Measurements from ENCODE around the gene LPP. TPM values are rescaled to one million over a fixed set of nuclear protein-coding genes. Genes with fewer than 3 reads are reported as not detected.

Gene LPP
- total RNA-seq, 4 donors from 2014 or later: 207 to 592 (median 406) TPM

GRCh38 chr3:188797045-188797444 is 643.1 kb downstream of the LPP start:
- H3K27me3 ChIP-seq: no peaks in the 10 kb centered on the region
- no peak for DNase-seq
- intact Hi-C loops (cut with DNase I; ENCODE audit: low total_unique reads) (no loop called here), in situ Hi-C loops (cut with MboI; ENCODE audit: low pct_ligation_motif_present in 1 of 4, low pct_unique_long_range_greater_than_20kb in 1 of 4, low sequenced_read_pairs in 3 of 4) (no loop called here)
- no peak overlapping the region for H3K4me3 ChIP-seq
- no peaks in the 10 kb centered on the region for H3K9me3 ChIP-seq
- peaks cover 0 to 37% (median 6%) of the 10 kb centered on the region in 4 donors for H3K4me1 ChIP-seq
- TF ChIP-seq POLR2AphosphoS5 (IDR thresholded peaks at IDR 0.05): no peak
- TF ChIP-seq CTCF (IDR thresholded peaks at IDR 0.05): no peak
- no peak for TF ChIP-seq EP300 (IDR thresholded peaks at IDR 0.05; ENCODE audit: low read depth)
- no peak for TF ChIP-seq POLR2A (IDR thresholded peaks at IDR 0.05)
- H3K36me3 ChIP-seq: no peaks in the 10 kb centered on the region
- WGBS, 2 donors (ENCODE audit: low coverage in 1 of 2): 45% methylated on average over 3 of the region's 3 CpGs; no CpG with 5 or more reads in 1 of the 2 donors
- H3K27ac ChIP-seq: peak overlapping the region in 3 of 4 donors; percentile 22 to 48 (median 48)

GRCh38 chr3:188798556-188799145 is 644.7 kb downstream of the LPP start:
- Histone ChIP-seq H3K27ac (peak overlapping the region in 3 of 4 donors; percentile 10 to 38 (median 31)), H3K36me3 (no peaks in the 10 kb centered on the region), H3K27me3 (no peaks in the 10 kb centered on the region), H3K9me3 (no peaks in the 10 kb centered on the region), H3K4me1 (peaks cover 0 to 37% (median 12%) of the 10 kb centered on the region in 4 donors), H3K4me3 (no peak overlapping the region)
- WGBS, 2 donors (ENCODE audit: low coverage in 1 of 2): 67 to 73% methylated on average over 4 to 5 of the region's 5 CpGs
- TF ChIP-seq EP300 (IDR thresholded peaks at IDR 0.05; ENCODE audit: low read depth): no peak
- no peak for TF ChIP-seq CTCF (IDR thresholded peaks at IDR 0.05)
- TF ChIP-seq POLR2A (IDR thresholded peaks at IDR 0.05): no peak
- no peak for TF ChIP-seq POLR2AphosphoS5 (IDR thresholded peaks at IDR 0.05)
- in situ Hi-C loops (cut with MboI; ENCODE audit: low pct_ligation_motif_present in 1 of 4, low pct_unique_long_range_greater_than_20kb in 1 of 4, low sequenced_read_pairs in 3 of 4): no loop called here
- intact Hi-C loops (cut with DNase I; ENCODE audit: low total_unique reads): no loop called here
- no peak for DNase-seq

- Histone ChIP-seq H3K27me3 (no peaks in the 10 kb centered on the region), H3K4me3 (no peak overlapping the region), H3K36me3 (no peaks in the 10 kb centered on the region), H3K9me3 (peaks cover 0 to 2% of the 10 kb centered on the region in 2 donors), H3K4me1 (peaks cover 0 to 38% (median 15%) of the 10 kb centered on the region in 4 donors), H3K27ac (no peak overlapping the region)
- TF ChIP-seq CTCF (IDR thresholded peaks at IDR 0.05): no peak
- TF ChIP-seq POLR2AphosphoS5 (IDR thresholded peaks at IDR 0.05): no peak
- no peak for TF ChIP-seq EP300 (IDR thresholded peaks at IDR 0.05; ENCODE audit: low read depth)
- WGBS, 2 donors (ENCODE audit: low coverage in 1 of 2): 91 to 100% methylated on average over 3 to 4 of the region's 4 CpGs
- no peak for DNase-seq
- in situ Hi-C loops (cut with MboI; ENCODE audit: low pct_ligation_motif_present in 1 of 4, low pct_unique_long_range_greater_than_20kb in 1 of 4, low sequenced_read_pairs in 3 of 4) (no loop called here), intact Hi-C loops (cut with DNase I; ENCODE audit: low total_unique reads) (no loop called here)
These were observed 647.4 kb downstream of the LPP start for GRCh38 chr3:188801393-188801792.

- Histone ChIP-seq H3K27me3 (no peaks in the 10 kb centered on the region), H3K36me3 (no peaks in the 10 kb centered on the region), H3K4me3 (no peak overlapping the region), H3K27ac (no peak overlapping the region), H3K4me1 (peaks cover 0 to 28% (median 15%) of the 10 kb centered on the region in 4 donors), H3K9me3 (peaks cover 7 to 14% of the 10 kb centered on the region in 2 donors)
- WGBS, 2 donors (ENCODE audit: low coverage in 1 of 2): 70 to 73% methylated on average over 2 to 3 of the region's 3 CpGs
- in situ Hi-C loops (cut with MboI; ENCODE audit: low pct_ligation_motif_present in 1 of 4, low pct_unique_long_range_greater_than_20kb in 1 of 4, low sequenced_read_pairs in 3 of 4) (no loop called here), intact Hi-C loops (cut with DNase I; ENCODE audit: low total_unique reads) (no loop called here)
- no peak for DNase-seq
- TF ChIP-seq CTCF (IDR thresholded peaks at IDR 0.05) (no peak), EP300 (IDR thresholded peaks at IDR 0.05; ENCODE audit: low read depth) (no peak), POLR2A (IDR thresholded peaks at IDR 0.05) (no peak), POLR2AphosphoS5 (IDR thresholded peaks at IDR 0.05) (no peak)
These were observed 648.7 kb downstream of the LPP start for GRCh38 chr3:188802645-188803044.
